Activated CD8-positive, alpha-beta T cell treated with anti-CD3 and anti-CD28 coated beads for 36 hours (primary cell): ENCODE results near the gene USF1. TPM values are rescaled to one million over a fixed set of nuclear protein-coding genes. Genes with fewer than 3 reads are reported as not detected.
"Not testable (repeated sequence)": the region's sequence is repeated elsewhere in the genome, so short reads cannot be mapped to it uniquely, and the experiment has no call there.

Experiments
- ATAC-seq: fragments of 200-7000 bp; cut with Tn5 transposase; one replicate; pipeline ENCODE4 v1.10.0; 2021; ENCODE audit warnings: mild to moderate bottlenecking, moderate library complexity
- CTCF ChIA-PET: fragments of 350-600 bp; sonication (Branson Sonifier 250); formaldehyde crosslinking; loops from one replicate; lab custom pipeline; 2021; ENCODE audit warnings: antibody characterized with exemption; lab: Charles Lee
- POLR2A ChIA-PET: fragments of 350-600 bp; sonication (Branson Sonifier 250); formaldehyde crosslinking; loops from one replicate; lab custom pipeline; 2021; ENCODE audit warnings: antibody characterized with exemption; lab: Charles Lee
- DNase-seq: peaks from one replicate; pipeline ENCODE4 v3.0.0-alpha.2; 2020
- H3K27ac Mint-ChIP-seq: one replicate; pipeline ENCODE4 v1.8.0; 2021; ENCODE audit warnings: mild to moderate bottlenecking, mixed read lengths
- H3K27me3 Mint-ChIP-seq: one replicate; pipeline ENCODE4 v1.8.0; 2021; ENCODE audit warnings: mixed read lengths
- H3K36me3 Mint-ChIP-seq: one replicate; pipeline ENCODE4 v1.8.0; 2021; ENCODE audit warnings: low read depth, mixed read lengths
- H3K4me1 Mint-ChIP-seq: one replicate; pipeline ENCODE4 v1.8.0; 2021; ENCODE audit warnings: low read depth, mixed read lengths
- H3K4me3 Mint-ChIP-seq: one replicate; pipeline ENCODE4 v1.8.0; 2021; ENCODE audit warnings: mild to moderate bottlenecking, moderate library complexity, mixed read lengths
- H3K9me3 Mint-ChIP-seq: one replicate; pipeline ENCODE4 v1.8.0; 2021; ENCODE audit warnings: mixed read lengths
- CTCF ChIP-seq: fragments of 200-600 bp; IDR thresholded peaks from one replicate; pipeline ENCODE4 v1.8.0; 2022; ENCODE audit warnings: antibody characterized with exemption, mild to moderate bottlenecking
- intact Hi-C: fragments of 100-400 bp; cut with micrococcal nuclease; formaldehyde crosslinking; loops from one replicate; pipeline ENCODE4 v1.10.0; 2022
- total RNA-seq, 2 experiments: library from RNA; stranded (reverse); gene quantifications; one replicate each; pipeline ENCODE4 v1.2.3, GENCODE V29; 2021

The USF1 gene
- total RNA-seq, 2 experiments from 2014 or later: 50.0 to 52.1 TPM

- Mint-ChIP-seq H3K4me1 (peaks cover 21% of the 10 kb centered on the region), H3K27ac (peak overlapping the region; percentile 73), H3K36me3 (peaks cover 8% of the 10 kb centered on the region), H3K4me3 (no peak overlapping the region), H3K9me3 (no peaks in the 10 kb centered on the region), H3K27me3 (no peaks in the 10 kb centered on the region)
- ChIA-PET POLR2A (interaction anchor here (0.8 to 3.1 kb wide), 7 partner anchors 14 to 235 kb away, joined by 3 to 19 read pairs (median 4); partner anchors contain the start of gene KLHDC9), CTCF (interaction anchor here (0.7 to 5.3 kb wide), 42 partner anchors 7 to 385 kb away, joined by 3 to 65 read pairs (median 4); partner anchors contain the start of genes ARHGAP30, DEDD, F11R and KLHDC9)
- peak; percentile 57 for TF ChIP-seq CTCF
- DNase-seq (peak; percentile 72), ATAC-seq (peak; percentile 84)
- intact Hi-C loops: loop anchor here (5.0 kb wide), 1 partner anchor 100 kb away; the partner anchor contains the start of gene KLHDC9
Observed at GRCh38 chr1:160997323-160998038, 48.3 kb downstream of the USF1 start.

- Mint-ChIP-seq H3K9me3 (no peaks in the 10 kb centered on the region), H3K36me3 (peaks cover 8% of the 10 kb centered on the region), H3K4me1 (peaks cover 21% of the 10 kb centered on the region), H3K4me3 (no peak overlapping the region), H3K27ac (peak overlapping the region; percentile 37), H3K27me3 (no peaks in the 10 kb centered on the region)
- intact Hi-C loops: loop anchor here (5.0 kb wide), 1 partner anchor 101 kb away; the partner anchor contains the start of gene KLHDC9
- CTCF ChIA-PET: interaction anchor here (0.9 to 5.3 kb wide), 11 partner anchors 8 to 161 kb away, joined by 3 to 65 read pairs (median 13); partner anchors contain the start of genes ARHGAP30, F11R, ITLN2 and KLHDC9
- DNase-seq (no peak), ATAC-seq (no peak)
- POLR2A ChIA-PET: no interaction called here
- TF ChIP-seq CTCF: no peak
Observed at GRCh38 chr1:160996178-160996577, 49.6 kb downstream of the USF1 start.

- intact Hi-C loops: no loop called here
- no peak for TF ChIP-seq CTCF
- DNase-seq (no peak), ATAC-seq (peak; percentile 37)
- Mint-ChIP-seq H3K27ac (no peak overlapping the region), H3K4me1 (peaks cover 22% of the 10 kb centered on the region), H3K9me3 (no peaks in the 10 kb centered on the region), H3K36me3 (no peaks in the 10 kb centered on the region), H3K4me3 (no peak overlapping the region), H3K27me3 (no peaks in the 10 kb centered on the region)
- POLR2A ChIA-PET: no interaction called here
- CTCF ChIA-PET: interaction anchor here (1.0 to 1.4 kb wide), 5 partner anchors 50 to 216 kb away, joined by 3 to 4 read pairs (median 3); no protein-coding TSS in a partner anchor
Observed at GRCh38 chr1:160993544-160994193, 52.1 kb downstream of the USF1 start.

GRCh38 chr1:160992036-160992435 lies 53.7 kb downstream of the USF1 start:
- ATAC-seq, DNase-seq, H3K27me3 Mint-ChIP-seq, H3K27ac Mint-ChIP-seq, H3K9me3 Mint-ChIP-seq, H3K4me3 Mint-ChIP-seq, intact Hi-C loops, POLR2A ChIA-PET, H3K36me3 Mint-ChIP-seq: not testable (repeated sequence)
- peaks cover 15% of the 10 kb centered on the region for H3K4me1 Mint-ChIP-seq
- CTCF ChIA-PET: interaction anchor here (0.8 to 1.7 kb wide), 3 partner anchors 13 to 80 kb away, joined by 3 to 4 read pairs (median 3); partner anchors contain the start of gene USF1

Other genes with a start within 250 kb of the USF1 start
- 10 to 100 TPM; 19.1 to 19.5 TPM for gene LY9, start 249.8 kb downstream of the USF1 start, total RNA-seq
- gene CD244, start 183.1 kb downstream of the USF1 start, total RNA-seq: 1 to 10 TPM; 1.4 to 1.8 TPM
- gene ITLN1, start 160.8 kb downstream of the USF1 start, total RNA-seq: not detected
- not detected for gene ITLN2, start 91.2 kb downstream of the USF1 start, total RNA-seq
- gene F11R, start 24.8 kb downstream of the USF1 start, total RNA-seq: 10 to 100 TPM; 19.0 to 20.9 TPM
- 10 to 100 TPM; 70.8 to 78.7 TPM for gene TSTD1, start 7.0 kb downstream of the USF1 start, total RNA-seq
- gene ARHGAP30, start 23.9 kb upstream of the USF1 start, total RNA-seq: 100 to 1,000 TPM; 174 to 175 TPM
- not detected for gene NECTIN4, start 43.6 kb upstream of the USF1 start, total RNA-seq
- gene KLHDC9, start 52.4 kb upstream of the USF1 start, total RNA-seq: under 1 TPM in 1 of 2 experiments, not detected in 1; 0.43 TPM
- 100 to 1,000 TPM; 137 to 144 TPM for gene PFDN2, start 72.1 kb upstream of the USF1 start, total RNA-seq
- gene NIT1, start 72.1 kb upstream of the USF1 start, total RNA-seq: 10 to 100 TPM; 38.5 to 40.0 TPM
- gene DEDD, start 86.7 kb upstream of the USF1 start, total RNA-seq: 10 to 100 TPM; 30.4 to 37.0 TPM
- gene UFC1, start 108.0 kb upstream of the USF1 start, total RNA-seq: 10 to 100 TPM; 81.2 to 84.1 TPM
- gene USP21, start 113.5 kb upstream of the USF1 start, total RNA-seq: 10 to 100 TPM; 24.4 to 26.7 TPM
- gene PPOX, start 120.4 kb upstream of the USF1 start, total RNA-seq: 10 to 100 TPM; 24.4 to 24.9 TPM
- 10 to 100 TPM; 39.9 to 40.8 TPM for gene B4GALT3, start 131.5 kb upstream of the USF1 start, total RNA-seq
- 1 to 10 TPM; 1.1 to 1.8 TPM for gene ADAMTS4, start 153.1 kb upstream of the USF1 start, total RNA-seq
- 10 to 100 TPM; 85.9 to 97.1 TPM for gene NDUFS2, start 156.4 kb upstream of the USF1 start, total RNA-seq
- under 1 TPM; 0.60 to 0.81 TPM for gene FCER1G, start 169.3 kb upstream of the USF1 start, total RNA-seq
- not detected for gene APOA2, start 177.7 kb upstream of the USF1 start, total RNA-seq
- gene TOMM40L, start 180.1 kb upstream of the USF1 start, total RNA-seq: 10 to 100 TPM; 11.6 to 12.1 TPM
- gene NR1I3, start 192.2 kb upstream of the USF1 start, total RNA-seq: not detected
- under 1 TPM in 1 of 2 experiments, not detected in 1; 0.18 TPM for gene PCP4L1, start 212.8 kb upstream of the USF1 start, total RNA-seq